Erythroblast (primary cell): Measurements from ENCODE around the gene PLXNC1.

Source experiments
- GATA1 ChIP-seq: IDR thresholded peaks from 2 replicates; pipeline ENCODE4 v1.6.1; 2011; ENCODE audit warnings: low read depth, mild to moderate bottlenecking, control low read depth, low read length, moderate library complexity
- POLR2A ChIP-seq: IDR thresholded peaks from 2 replicates; pipeline ENCODE4 v1.6.1; 2011; ENCODE audit warnings: mild to moderate bottlenecking, low read length

GRCh38 chr12:94186278-94187241, 38.2 kb downstream of the PLXNC1 start:
- TF ChIP-seq POLR2A (no peak), GATA1 (no peak)
